ENCODE data around the gene FBH1. TPM values are rescaled to one million over a fixed set of nuclear protein-coding genes. Genes with fewer than 3 reads are reported as not detected.
A peak's percentile ranks its signal among the peaks of the same experiment; 100 is the strongest.

FBH1 gene
- total RNA-seq, 1 experiment from 2014 or later = 38.4 TPM

- Histone ChIP-seq H3K4me1 (no peaks in the 10 kb centered on the region), H3K27me3 (no peaks in the 10 kb centered on the region), H3K4me3 (peak overlapping the region; percentile 84), H3K9me3 (replicated peaks) (no peaks in the 10 kb centered on the region), H3K27ac (no peak overlapping the region), H3K36me3 (peaks cover 10% of the 10 kb centered on the region)
- no peak for DNase-seq
Observed at GRCh38 chr10:5891009-5891408, 966 bp downstream of the FBH1 start.

GRCh38 chr10:5892007-5892406 lies 2.0 kb downstream of the FBH1 start:
- H3K4me3 ChIP-seq = no peak overlapping the region
- no peaks in the 10 kb centered on the region for H3K27me3 ChIP-seq
- peaks cover 8% of the 10 kb centered on the region for H3K36me3 ChIP-seq
- DNase-seq = no peak
- H3K9me3 ChIP-seq (replicated peaks) = no peaks in the 10 kb centered on the region
- H3K27ac ChIP-seq = no peak overlapping the region
- no peaks in the 10 kb centered on the region for H3K4me1 ChIP-seq

GRCh38 chr10:5893321-5893720 lies 3.3 kb downstream of the FBH1 start:
- Histone ChIP-seq H3K36me3 (peaks cover 10% of the 10 kb centered on the region), H3K4me3 (no peak overlapping the region), H3K27me3 (no peaks in the 10 kb centered on the region), H3K9me3 (replicated peaks) (no peaks in the 10 kb centered on the region), H3K4me1 (no peaks in the 10 kb centered on the region), H3K27ac (no peak overlapping the region)
- no peak for DNase-seq

DNA sequence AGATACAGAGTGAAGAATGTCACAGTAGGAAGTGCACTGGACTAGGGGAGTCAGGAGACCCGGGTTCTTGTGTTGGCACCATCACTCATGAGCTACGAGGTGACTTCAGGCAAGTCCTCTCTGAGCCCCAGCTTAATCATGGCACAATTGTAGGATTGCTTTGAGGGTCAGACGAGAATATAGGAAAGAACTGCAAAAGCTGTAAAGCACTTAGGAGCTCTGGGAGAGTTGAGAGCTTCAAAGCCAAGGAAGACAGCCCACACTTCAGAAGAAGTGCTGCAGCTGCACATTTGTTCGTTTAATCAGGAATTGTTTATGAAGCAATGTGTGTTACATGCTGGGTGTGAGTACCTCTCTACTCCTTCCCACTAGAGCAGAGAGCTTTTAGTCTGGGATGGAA lies 4.4 kb downstream of the FBH1 start:
- Histone ChIP-seq H3K4me3 (no peak overlapping the region), H3K9me3 (replicated peaks) (no peaks in the 10 kb centered on the region), H3K36me3 (peaks cover 10% of the 10 kb centered on the region), H3K27me3 (no peaks in the 10 kb centered on the region), H3K27ac (no peak overlapping the region), H3K4me1 (no peaks in the 10 kb centered on the region)
- no peak for DNase-seq

GRCh38 chr10:5894873-5895272 lies 4.8 kb downstream of the FBH1 start:
- Histone ChIP-seq H3K9me3 (replicated peaks) (no peaks in the 10 kb centered on the region), H3K27ac (no peak overlapping the region), H3K4me3 (no peak overlapping the region), H3K4me1 (no peaks in the 10 kb centered on the region), H3K27me3 (no peaks in the 10 kb centered on the region), H3K36me3 (peaks cover 10% of the 10 kb centered on the region)
- no peak for DNase-seq

DNA sequence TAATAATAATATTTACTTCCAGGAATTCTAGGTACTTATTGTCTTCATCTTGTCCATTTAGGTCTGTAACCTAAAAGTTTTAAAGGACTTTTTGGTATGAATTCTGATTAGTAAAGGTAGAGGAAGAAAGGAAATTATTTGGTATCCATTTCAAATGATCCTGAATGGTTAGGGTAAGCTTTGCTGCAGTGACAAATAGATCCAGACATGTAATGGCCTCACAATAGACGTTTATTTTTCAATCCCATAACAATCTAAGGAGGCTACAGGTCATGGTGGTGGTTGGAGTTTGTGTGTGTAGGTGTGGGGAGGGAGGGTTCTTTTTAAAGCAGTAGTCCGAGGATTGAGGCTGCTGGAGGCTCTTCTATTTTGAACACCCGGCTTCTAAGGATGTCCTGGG lies 5.3 kb downstream of the FBH1 start:
- no peak overlapping the region for H3K4me3 ChIP-seq
- H3K4me1 ChIP-seq = no peaks in the 10 kb centered on the region
- H3K9me3 ChIP-seq (replicated peaks) = no peaks in the 10 kb centered on the region
- H3K27ac ChIP-seq = no peak overlapping the region
- H3K27me3 ChIP-seq = no peaks in the 10 kb centered on the region
- H3K36me3 ChIP-seq = peaks cover 10% of the 10 kb centered on the region
- DNase-seq = no peak

GRCh38 chr10:5895804-5896203 lies 5.8 kb downstream of the FBH1 start:
- H3K36me3 ChIP-seq = peaks cover 10% of the 10 kb centered on the region
- H3K4me3 ChIP-seq = no peak overlapping the region
- no peak overlapping the region for H3K27ac ChIP-seq
- H3K4me1 ChIP-seq = no peaks in the 10 kb centered on the region
- no peak for DNase-seq
- H3K27me3 ChIP-seq = no peaks in the 10 kb centered on the region
- H3K9me3 ChIP-seq (replicated peaks) = no peaks in the 10 kb centered on the region

GRCh38 chr10:5896208-5897052 lies 6.4 kb downstream of the FBH1 start:
- DNase-seq = no peak
- H3K9me3 ChIP-seq (replicated peaks) = no peaks in the 10 kb centered on the region
- H3K4me3 ChIP-seq = no peak overlapping the region
- no peaks in the 10 kb centered on the region for H3K27me3 ChIP-seq
- H3K27ac ChIP-seq = no peak overlapping the region
- no peaks in the 10 kb centered on the region for H3K4me1 ChIP-seq
- H3K36me3 ChIP-seq = peaks cover 10% of the 10 kb centered on the region

GRCh38 chr10:5897053-5897340 lies 7.0 kb downstream of the FBH1 start:
- Histone ChIP-seq H3K4me3 (no peak overlapping the region), H3K36me3 (peaks cover 10% of the 10 kb centered on the region), H3K27me3 (no peaks in the 10 kb centered on the region), H3K4me1 (no peaks in the 10 kb centered on the region), H3K27ac (no peak overlapping the region), H3K9me3 (replicated peaks) (no peaks in the 10 kb centered on the region)
- DNase-seq = no peak

DNA sequence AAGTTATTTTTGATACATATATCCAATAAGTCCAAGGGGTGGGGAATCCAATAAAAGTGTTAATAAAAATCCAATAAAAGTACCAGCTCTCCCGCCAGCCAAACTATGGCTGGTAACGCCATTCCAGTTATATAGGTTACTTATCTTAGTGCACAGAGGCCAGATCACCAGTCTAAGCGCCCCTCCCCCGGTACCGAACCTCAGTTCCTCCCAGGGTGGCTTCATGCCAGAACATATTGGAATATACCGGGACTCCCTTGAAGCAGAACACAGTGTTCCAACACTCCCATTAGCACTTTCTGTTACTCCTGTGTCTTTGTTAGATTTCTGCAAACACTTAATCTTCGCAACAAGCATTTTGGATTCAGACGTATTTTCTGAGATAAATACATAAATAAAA lies 7.5 kb downstream of the FBH1 start:
- Histone ChIP-seq H3K4me3 (no peak overlapping the region), H3K27ac (no peak overlapping the region), H3K27me3 (no peaks in the 10 kb centered on the region), H3K9me3 (replicated peaks) (no peaks in the 10 kb centered on the region), H3K36me3 (peaks cover 10% of the 10 kb centered on the region), H3K4me1 (no peaks in the 10 kb centered on the region)
- DNase-seq = no peak

- Histone ChIP-seq H3K36me3 (peaks cover 10% of the 10 kb centered on the region), H3K9me3 (replicated peaks) (no peaks in the 10 kb centered on the region), H3K27ac (no peak overlapping the region), H3K27me3 (no peaks in the 10 kb centered on the region), H3K4me3 (no peak overlapping the region), H3K4me1 (no peaks in the 10 kb centered on the region)
- DNase-seq = no peak
Observed at GRCh38 chr10:5898163-5898562, 8.1 kb downstream of the FBH1 start.

GRCh38 chr10:5900247-5900646 lies 10.2 kb downstream of the FBH1 start:
- Histone ChIP-seq H3K9me3 (replicated peaks) (no peaks in the 10 kb centered on the region), H3K4me1 (no peaks in the 10 kb centered on the region), H3K4me3 (no peak overlapping the region), H3K36me3 (peaks cover 4% of the 10 kb centered on the region), H3K27ac (no peak overlapping the region), H3K27me3 (no peaks in the 10 kb centered on the region)
- no peak for DNase-seq

DNA sequence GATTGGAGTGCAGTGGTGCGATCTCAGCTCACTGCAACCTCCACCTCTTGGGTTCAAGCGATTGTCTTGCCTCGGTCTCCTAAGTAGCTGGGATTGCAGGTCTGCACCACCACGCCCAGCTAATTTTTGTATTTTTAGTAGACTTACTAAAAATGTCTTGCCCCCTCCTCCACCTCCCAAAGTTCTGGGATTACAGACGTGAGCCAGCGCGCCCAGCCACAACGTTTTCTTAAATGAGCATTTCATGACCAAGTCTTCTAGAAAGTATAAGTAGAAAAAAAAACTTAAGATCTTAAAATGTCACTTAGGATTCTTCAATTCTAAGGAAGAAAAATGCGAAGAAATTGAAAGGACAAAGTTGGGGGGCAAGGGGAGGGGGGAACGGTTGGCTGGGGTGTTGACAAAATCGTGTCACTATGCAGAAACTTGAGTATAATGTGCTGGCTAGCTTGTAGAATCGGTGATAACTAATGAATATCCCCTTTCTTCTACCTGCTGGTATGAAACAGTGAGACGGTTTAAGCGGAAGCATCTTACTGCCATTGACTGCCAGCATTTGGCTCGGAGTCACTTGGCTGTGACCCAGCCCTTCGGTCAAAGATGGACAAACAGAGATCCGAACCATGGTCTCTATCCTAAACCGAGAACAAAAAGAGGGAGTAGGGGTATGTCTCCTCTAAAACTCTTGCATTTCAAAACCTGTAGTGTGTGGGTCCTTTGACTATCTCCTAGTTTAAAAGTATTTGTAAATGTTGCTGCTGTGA lies 12.7 kb downstream of the FBH1 start:
- no peaks in the 10 kb centered on the region for H3K4me1 ChIP-seq
- H3K27ac ChIP-seq = no peak overlapping the region
- H3K36me3 ChIP-seq = peaks cover under 1% of the 10 kb centered on the region; the same call in 1 of the 2 replicates
- no peak for DNase-seq
- H3K27me3 ChIP-seq = no peaks in the 10 kb centered on the region
- H3K4me3 ChIP-seq = no peak overlapping the region
- H3K9me3 ChIP-seq (replicated peaks) = no peaks in the 10 kb centered on the region

DNA sequence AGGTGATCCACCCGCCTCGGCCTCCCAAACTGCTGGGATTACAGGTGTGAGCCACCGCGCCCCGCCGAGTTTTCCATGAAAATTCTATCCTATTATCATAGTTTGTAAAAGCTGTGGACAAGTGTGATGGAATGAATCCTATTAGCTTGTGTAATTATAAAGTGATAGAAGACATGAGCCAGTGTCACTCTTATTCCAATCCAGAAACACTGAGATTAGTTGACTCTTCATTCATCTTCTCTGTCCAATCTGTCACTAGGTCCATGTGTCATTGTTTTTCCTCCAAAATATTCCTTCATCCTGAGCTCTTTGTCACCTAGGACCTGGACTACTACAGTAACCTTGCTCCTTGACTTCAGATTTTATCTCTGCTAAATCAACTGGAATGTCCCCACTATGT lies 13.5 kb downstream of the FBH1 start:
- Histone ChIP-seq H3K4me1 (no peaks in the 10 kb centered on the region), H3K27me3 (no peaks in the 10 kb centered on the region), H3K9me3 (replicated peaks) (no peaks in the 10 kb centered on the region), H3K4me3 (no peak overlapping the region), H3K27ac (no peak overlapping the region), H3K36me3 (no peaks in the 10 kb centered on the region; the same call in 1 of the 2 replicates)
- no peak for DNase-seq

DNA sequence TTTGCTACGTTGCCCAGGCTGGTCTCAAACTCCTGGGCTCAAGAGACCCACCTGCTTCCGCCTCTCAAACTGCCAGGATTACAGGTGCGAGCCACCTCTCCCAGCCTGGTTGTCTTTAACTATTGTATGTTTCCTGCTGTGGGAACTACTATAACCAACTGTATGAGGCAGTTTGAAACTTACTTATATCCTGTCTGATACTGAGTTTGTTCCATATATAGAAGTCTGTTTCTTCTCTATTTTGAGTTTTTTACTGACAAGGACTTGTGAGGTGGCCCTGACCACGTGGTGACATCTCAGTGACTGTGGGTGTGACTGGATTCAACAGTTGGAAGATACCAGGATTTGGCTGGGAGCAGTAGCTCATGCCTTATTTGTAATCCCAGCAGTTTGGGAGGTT lies 14.2 kb downstream of the FBH1 start:
- no peak overlapping the region for H3K4me3 ChIP-seq
- no peak overlapping the region for H3K27ac ChIP-seq

More for the DNA sequence above, 14.2 kb downstream of the FBH1 start:
- Histone ChIP-seq H3K4me1 (no peaks in the 10 kb centered on the region), H3K9me3 (replicated peaks) (no peaks in the 10 kb centered on the region), H3K36me3 (no peaks in the 10 kb centered on the region; the same call in 1 of the 2 replicates), H3K27me3 (no peaks in the 10 kb centered on the region)
- no peak for DNase-seq

Data from SJCRH30 (cell line).